Measurements from ENCODE around the gene ADRB2.

GRCh38 chr5:148781766-148782165 is 44.6 kb upstream of the ADRB2 start:
- TF ChIP-seq CTCF (IDR thresholded peaks at IDR 0.05; ENCODE audit: insufficient read depth, low read length, poor library complexity, severe bottlenecking) = no peak
- TF ChIP-seq EZH2phosphoT487 (conservative IDR thresholded peaks at IDR 0.05; ENCODE audit: low read length) = no peak
